Dermis blood vessel endothelial cell (primary cell): Measurements from ENCODE around the gene ZSCAN9. TPM values are rescaled to one million over a fixed set of nuclear protein-coding genes. Genes with fewer than 3 reads are reported as not detected.

Source experiments
- DNase-seq: peaks from one replicate; pipeline ENCODE4 v3.0.0; 2010
- total RNA-seq: library from RNA; depleted of rRNA; stranded (reverse); fragments of >200 nt; gene quantifications from 2 replicates; pipeline ENCODE4 v1.2.3, GENCODE V29; 2014

The ZSCAN9 gene
- total RNA-seq, 1 donor from 2014 or later, result 17.9 TPM

GRCh38 chr6:28269492-28269891 lies 44.4 kb downstream of the ZSCAN9 start:
- DNase-seq, result peak; percentile 84

GRCh38 chr6:28274888-28275287 lies 49.8 kb downstream of the ZSCAN9 start:
- no peak for DNase-seq

DNA sequence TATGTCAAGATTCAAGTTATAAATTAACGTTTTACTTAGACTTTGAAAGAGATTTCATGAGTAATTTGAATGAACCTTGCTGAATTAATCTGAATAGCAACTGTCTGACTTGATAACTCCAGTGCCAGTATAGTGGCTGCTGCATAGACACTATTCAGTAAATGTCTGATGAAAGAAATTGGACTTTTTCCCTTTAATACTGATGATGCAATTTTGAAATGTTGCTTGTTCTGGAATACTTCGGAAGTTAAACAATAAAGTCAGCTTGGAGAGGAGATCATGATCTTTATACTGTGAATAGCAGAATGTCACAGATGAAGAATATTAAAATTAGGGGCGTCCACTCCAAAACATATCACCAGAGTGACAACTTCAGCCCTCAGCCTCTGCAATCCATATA lies 52.7 kb downstream of the ZSCAN9 start:
- no peak for DNase-seq

DNA sequence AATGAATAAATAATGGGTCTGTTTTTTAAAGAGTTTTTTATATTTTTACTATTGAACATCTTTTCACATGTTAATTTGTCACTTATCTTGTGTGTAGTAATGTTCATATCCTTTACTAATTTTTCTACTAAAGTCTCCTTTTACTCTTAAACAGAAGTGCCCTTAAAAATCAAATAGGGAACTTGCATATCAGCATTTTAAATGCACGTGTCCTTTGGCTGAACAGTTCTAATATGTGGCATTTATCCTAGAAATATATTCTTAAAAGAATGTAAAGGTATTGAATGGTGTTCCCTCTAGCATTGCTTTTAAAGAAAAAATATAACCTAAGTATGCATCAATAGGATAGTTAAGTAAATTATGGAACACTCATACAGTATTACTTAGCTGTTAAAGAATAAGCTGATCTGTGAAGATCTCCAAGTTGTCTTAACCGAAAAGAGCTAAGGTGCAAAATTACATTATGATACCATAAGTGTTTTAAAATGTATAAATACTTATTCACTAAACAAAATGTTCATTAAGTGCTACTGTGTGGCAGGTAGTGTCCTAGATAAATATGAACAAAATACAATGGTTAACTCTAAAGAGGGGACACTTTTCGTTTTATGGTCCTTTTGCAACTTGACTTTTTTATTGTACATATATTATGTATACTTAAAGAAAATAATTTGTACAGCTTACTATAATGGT lies 55.7 kb downstream of the ZSCAN9 start:
- DNase-seq, result peak; percentile 4

DNA sequence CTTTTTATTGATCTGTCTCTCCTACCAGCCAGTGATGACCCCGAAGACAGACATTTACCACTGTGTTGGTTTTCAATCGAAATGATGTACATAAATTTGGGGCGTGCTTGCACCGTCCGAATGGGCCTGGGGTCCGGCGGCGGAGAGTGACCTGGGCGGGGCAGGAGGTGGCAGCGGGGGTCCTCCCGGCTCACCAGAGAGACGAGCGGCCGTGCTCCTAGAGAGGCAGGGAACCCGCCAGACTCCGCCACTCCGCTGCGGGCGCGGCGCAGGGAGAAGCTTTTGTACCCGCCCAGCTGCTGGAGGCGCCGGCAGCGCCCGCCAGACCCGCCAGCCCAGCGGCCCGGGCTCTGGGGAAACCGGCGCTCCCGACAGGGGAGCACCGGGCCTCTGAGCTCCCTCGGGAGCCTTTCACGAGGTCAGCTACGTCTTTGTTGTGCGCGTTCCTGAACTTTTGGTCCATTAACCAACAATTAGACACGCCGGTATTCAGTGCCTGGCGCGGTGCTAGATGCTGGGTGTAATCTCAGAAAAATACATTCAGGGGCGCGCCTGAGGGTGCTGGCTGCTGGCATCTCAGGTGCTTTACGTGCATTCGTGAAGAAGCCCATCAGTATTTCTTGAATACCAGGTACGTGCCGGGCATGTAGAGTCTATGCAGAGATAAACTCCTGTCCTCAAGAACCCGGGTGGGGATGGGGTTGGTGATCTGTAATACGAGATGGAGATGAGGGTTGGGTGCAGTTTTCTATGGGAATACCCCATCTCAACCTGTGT lies 56.4 kb downstream of the ZSCAN9 start, which contains the start of gene PGBD1:
PGBD1 (plus strand) TSS at position 285 of the 777 bp plus-strand sequence. CDS start 2,242 bp downstream, outside the sequence.
- DNase-seq, result peak; percentile 86

GRCh38 chr6:28282926-28283325 lies 57.9 kb downstream of the ZSCAN9 start:
- DNase-seq, result peak; percentile 11

Other genes with a start within 250 kb of the ZSCAN9 start
- gene ZNF165, start 144.7 kb upstream of the ZSCAN9 start, total RNA-seq, result 0.17 and 0.23 TPM in 2 replicates
- 13.5 and 19.1 TPM in 2 replicates for gene ZSCAN16, start 100.7 kb upstream of the ZSCAN9 start, total RNA-seq
- gene ZKSCAN8, start 83.4 kb upstream of the ZSCAN9 start, total RNA-seq, result 19.4 and 20.8 TPM in 2 replicates
- gene ZKSCAN4, start 27.0 kb downstream of the ZSCAN9 start, total RNA-seq, result 5.2 and 7.7 TPM in 2 replicates
- 0.34 and 1.1 TPM in 2 replicates for gene NKAPL, start 34.0 kb downstream of the ZSCAN9 start, total RNA-seq
- gene ZSCAN26, start 41.9 kb downstream of the ZSCAN9 start, total RNA-seq, result 12.8 and 13.3 TPM in 2 replicates
- gene PGBD1, start 56.3 kb downstream of the ZSCAN9 start, total RNA-seq, result 8.9 and 10.2 TPM in 2 replicates
- 25.7 and 40.6 TPM in 2 replicates for gene ZSCAN31, start 110.9 kb downstream of the ZSCAN9 start, total RNA-seq
- gene ZKSCAN3, start 124.7 kb downstream of the ZSCAN9 start, total RNA-seq, result 6.3 and 9.7 TPM in 2 replicates
- 5.1 and 5.6 TPM in 2 replicates for gene ZSCAN12, start 174.5 kb downstream of the ZSCAN9 start, total RNA-seq
- 0.51 and 0.74 TPM in 2 replicates for gene ZSCAN23, start 218.2 kb downstream of the ZSCAN9 start, total RNA-seq